ENCODE measurements around the gene PLCH1.

Gene PLCH1

DNA sequence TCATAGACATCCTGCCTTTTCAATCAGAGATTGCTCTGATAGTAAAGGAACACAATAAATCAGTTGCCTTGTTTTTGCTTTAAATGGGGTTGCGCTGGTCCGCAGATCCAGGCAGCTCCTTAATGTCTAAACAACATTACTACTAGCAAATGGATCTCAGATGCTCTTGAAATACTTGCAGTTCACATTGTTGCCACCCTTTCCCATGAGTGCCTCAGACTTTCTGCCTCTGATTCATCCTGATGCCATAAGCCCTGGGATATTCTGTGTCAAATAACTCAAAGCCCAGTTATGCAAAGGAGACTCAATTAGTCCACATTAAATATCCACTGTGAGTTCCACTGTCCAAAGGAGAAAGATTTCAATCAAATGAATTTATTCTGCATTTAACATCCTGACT is 196.7 kb downstream of the PLCH1 start:
- no peak for DNase-seq (ENCODE audit: low read depth)

GRCh38 chr3:155535098-155535497 is 209.8 kb downstream of the PLCH1 start:
- no peak for DNase-seq (ENCODE audit: low read depth)

- DNase-seq (ENCODE audit: low read depth): no peak
These were observed 216.3 kb downstream of the PLCH1 start for GRCh38 chr3:155528579-155528978.

GRCh38 chr3:155525324-155525833 is 219.5 kb downstream of the PLCH1 start:
- no peak for DNase-seq (ENCODE audit: low read depth)

DNA sequence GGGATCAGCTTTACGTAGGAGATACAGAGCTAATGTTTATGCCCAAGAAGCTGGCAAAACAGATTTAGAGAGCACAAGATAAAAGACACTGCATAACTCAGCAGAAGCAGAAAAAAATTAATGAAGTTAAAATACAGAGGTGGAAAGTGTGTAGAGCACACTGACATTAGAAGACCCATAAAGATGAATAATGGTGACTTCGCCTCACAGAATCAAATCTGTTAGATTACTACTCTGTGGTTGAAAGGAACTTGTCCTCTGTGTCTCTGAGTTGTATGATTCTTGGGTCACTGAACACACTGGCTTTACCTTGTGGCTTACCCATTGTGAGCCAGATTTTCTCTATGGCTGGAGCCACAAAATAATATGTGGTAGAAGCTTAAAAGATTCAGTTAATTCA is 224.4 kb downstream of the PLCH1 start:
- DNase-seq (ENCODE audit: low read depth): no peak

- no peak for DNase-seq (ENCODE audit: low read depth)
These were observed 225.8 kb downstream of the PLCH1 start for GRCh38 chr3:155519078-155519477.

- DNase-seq (ENCODE audit: low read depth): no peak
These were observed 227.0 kb downstream of the PLCH1 start for GRCh38 chr3:155517903-155518302.

DNA sequence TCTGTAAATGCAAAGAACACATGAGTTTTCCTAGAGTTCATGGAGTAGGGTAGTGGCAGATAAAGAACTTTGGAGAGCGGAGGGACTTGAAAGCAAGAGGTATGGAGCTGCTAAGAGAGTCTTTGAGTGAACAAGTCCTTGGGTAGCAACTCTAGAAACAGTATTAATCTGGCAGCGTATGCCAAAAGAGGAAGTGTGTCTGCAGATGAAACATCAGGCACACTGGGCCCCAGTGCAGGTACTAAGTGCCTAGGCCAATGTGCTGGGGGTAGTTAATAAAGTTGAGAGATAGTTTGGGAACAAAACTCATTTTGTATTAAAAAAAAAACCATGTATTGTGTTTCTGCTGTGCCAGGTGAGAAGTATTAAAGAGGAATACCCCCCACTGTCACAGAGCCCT is 228.4 kb downstream of the PLCH1 start:
- no peak for DNase-seq (ENCODE audit: low read depth)

DNA sequence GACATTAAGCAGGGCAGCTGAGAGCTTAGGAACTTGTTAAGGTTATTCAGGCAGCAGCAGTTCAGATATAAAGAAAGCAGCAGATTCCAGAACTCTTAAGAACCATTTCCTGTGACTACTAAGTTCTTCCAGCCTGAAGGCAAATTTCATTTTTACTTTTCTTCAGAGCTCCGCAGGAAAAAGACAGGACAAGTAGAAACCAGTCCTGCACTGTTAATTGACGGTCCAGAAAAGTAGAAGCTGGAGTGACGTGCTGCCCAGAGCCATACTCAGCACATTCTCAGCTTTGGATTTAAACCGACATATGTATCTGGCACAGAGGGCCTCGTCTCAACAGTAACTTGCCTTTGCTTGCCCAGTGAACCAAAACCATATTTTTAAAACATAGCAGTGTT is 232.0 kb downstream of the PLCH1 start:
- no peak for DNase-seq (ENCODE audit: low read depth)

GRCh38 chr3:155512175-155512866 is 232.6 kb downstream of the PLCH1 start:
- no peak for DNase-seq (ENCODE audit: low read depth)

DNA sequence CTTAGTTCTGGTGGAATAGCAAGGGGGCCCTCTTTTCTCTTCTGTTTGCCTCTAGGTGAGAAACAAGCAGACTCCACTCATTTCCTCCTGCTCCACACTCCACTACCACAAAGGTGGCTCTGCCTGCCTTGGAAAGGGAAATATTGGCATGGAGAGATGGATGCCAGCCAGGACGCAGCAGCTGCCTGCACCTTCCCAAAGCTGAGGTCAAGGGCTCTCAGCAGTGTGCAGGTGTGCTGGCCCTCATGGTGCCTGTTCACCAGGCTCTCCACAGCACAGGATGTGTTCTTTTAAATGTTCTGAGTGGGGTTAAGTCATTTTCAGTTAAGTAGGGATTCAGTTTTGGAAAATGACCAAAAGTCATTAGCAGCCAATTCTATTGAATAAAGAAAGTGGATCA is 240.2 kb downstream of the PLCH1 start:
- no peak for DNase-seq (ENCODE audit: low read depth)

- DNase-seq (ENCODE audit: low read depth): no peak
These were observed 242.2 kb downstream of the PLCH1 start for GRCh38 chr3:155502630-155503029.

GRCh38 chr3:155500194-155500818 is 244.6 kb downstream of the PLCH1 start:
- DNase-seq (ENCODE audit: low read depth): no peak

DNA sequence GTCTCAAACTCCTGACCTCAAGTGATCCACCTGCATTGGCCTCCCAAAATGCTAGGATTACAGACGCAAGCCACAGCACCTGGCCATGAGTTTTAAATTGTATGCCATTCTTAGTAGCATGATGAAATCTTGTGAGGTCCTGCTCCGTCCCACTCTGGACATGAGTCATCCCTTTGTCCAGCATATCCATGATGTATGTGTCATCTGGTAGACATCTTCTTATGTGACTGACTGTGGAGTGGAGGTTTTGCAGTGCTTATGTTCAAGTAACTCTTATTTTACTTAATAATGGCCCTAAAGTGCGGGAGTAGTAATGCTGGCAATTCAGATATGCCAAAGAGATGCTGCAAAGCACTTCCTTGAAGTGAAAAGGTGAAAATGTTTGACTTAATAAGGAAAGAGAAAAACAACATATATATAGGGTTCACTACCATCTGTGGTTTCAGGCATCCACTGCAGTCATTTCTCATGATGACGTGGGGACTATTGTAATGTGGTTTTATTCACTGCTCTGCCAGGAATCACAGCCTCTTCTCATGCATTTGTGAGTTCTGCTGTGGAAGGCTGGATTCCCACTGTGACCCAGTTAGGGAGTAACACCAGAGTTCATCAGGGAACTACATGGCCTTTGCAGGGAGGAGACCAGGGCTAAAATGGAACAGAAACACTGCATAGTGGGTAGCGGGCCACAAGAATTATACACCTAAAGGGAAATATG is 246.8 kb downstream of the PLCH1 start:
- no peak for DNase-seq (ENCODE audit: low read depth)

DNA sequence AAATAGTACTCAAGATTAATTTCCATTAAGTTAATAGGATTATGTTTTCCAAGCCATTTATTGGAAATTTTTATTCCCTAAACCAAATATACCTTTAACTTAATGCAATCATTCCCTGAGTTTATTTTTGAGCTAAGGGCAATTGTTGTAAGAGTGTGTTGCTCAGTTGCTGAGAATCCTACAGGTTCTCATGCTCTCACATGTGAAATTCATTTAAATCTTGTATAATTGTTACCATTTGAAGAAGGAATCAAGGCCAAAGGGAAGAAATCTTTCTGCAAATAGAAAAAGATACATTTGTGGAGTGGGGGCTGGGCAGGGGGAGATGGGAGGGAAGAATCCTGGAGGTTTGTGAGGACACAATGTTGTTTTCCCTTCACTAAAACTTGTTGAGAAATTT is 248.7 kb downstream of the PLCH1 start:
- DNase-seq (ENCODE audit: low read depth): no peak

GRCh38 chr3:155495387-155495786 is 249.5 kb downstream of the PLCH1 start:
- no peak for DNase-seq (ENCODE audit: low read depth)

DNA sequence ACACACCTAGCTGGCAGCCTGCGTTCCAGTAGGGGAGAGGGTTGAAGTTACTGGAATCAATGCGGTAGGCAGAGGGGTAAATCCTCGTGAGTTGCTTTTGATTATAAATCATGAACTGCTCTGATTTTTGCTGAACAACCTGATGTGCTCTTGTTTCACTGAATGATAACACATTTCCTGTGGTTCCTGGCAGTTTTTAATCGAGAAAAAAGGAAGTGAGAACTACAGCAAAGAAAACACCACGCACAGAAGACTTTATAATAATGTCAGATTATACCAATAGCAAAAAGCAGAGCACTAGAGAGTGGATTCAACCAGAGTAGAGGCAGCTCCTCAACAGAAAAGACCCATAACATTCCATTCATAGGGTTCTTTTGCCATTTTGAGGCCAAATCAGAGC is 250.5 kb downstream of the PLCH1 start:
- no peak for DNase-seq (ENCODE audit: low read depth)

DNA sequence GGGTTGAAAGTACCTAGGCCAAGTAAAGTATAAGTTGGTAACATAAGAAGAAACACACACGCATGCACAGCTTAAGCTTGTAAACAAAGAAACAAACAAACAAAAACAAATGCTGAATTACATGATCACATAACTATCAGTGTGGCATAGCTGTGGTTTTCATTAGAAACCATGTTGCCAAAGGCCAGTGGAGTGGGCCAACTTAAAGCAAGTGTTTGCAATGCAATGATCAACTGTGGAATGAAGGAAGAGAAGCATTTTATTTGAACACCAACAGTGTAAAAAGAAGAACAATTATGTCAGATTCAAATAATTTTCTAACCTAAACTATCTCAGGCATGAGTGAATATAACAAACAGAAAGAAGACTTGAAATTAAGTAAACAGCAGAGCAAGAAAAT is 252.0 kb downstream of the PLCH1 start:
- DNase-seq (ENCODE audit: low read depth): no peak

DNA sequence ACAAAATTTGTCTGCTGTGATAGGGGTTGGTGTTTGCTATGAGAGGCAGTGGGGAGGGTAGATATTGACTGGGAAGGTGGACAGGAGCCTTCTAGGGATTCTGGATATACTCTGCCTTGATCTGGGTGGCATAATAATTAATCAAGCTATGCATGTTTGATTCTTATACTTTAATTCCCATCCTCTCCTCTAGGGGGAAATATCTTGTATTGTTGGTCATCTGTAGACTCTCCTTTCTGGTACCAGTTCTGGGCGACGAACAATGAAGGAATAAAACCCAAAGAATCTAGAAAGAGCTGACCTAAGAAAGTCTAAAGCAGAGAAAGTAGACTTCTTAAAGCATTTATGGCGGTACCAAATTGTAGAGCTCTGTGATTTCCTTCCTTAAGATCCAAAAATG is 253.2 kb downstream of the PLCH1 start:
- DNase-seq (ENCODE audit: low read depth): no peak

DNA sequence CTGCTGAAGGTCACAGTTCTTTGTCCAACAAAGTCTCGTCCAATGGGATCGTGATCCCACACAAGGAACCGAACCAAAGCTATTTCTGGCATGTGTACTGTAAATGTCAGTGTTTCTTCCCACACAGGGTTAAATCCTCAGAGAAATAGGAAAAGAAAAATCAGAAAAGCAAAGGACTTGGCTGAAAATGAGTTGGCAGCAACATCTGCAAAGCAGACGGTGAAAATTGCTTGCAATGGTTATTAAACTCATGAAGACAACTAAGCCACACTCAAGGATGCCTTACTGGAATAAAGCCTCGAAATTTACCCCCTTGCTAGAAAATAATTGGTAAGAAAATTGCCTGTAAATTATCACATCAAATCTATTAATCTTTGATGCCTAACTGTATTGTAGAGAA is 256.2 kb downstream of the PLCH1 start:
- no peak for DNase-seq (ENCODE audit: low read depth)

DNA sequence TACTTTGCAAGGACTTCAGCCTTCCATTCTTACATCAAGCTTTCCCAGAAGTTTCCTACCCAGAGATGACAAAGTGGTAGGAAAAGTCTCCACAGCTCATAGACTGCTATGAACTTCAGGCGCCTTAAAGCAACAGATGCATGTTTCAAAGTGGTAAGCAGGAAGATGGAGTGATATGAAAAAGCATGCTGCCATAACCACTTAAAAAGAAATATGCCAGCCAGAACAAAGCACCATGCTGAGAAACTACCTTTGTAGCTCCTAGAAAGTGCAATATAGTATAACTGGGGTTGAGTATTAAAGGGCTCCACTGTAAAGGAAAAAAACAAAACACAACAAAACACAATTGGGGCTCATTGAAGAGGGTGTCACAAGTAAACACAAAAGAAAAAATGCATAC is 259.0 kb downstream of the PLCH1 start:
- DNase-seq (ENCODE audit: low read depth): no peak

- DNase-seq (ENCODE audit: low read depth): no peak
These were observed 263.3 kb downstream of the PLCH1 start for GRCh38 chr3:155481591-155481990.

GRCh38 chr3:155481089-155481488 is 263.8 kb downstream of the PLCH1 start:
- DNase-seq (ENCODE audit: low read depth): no peak
